Measurements from ENCODE around the gene SLC38A8.

The SLC38A8 gene

GRCh38 chr16:83994087-83994486, 48.5 kb downstream of the SLC38A8 start:
- DNase-seq, result peak; percentile 87

- peak; percentile 39 for DNase-seq
Measured at GRCh38 chr16:83992624-83993023, 50.0 kb downstream of the SLC38A8 start.

GRCh38 chr16:83990492-83990891, 52.1 kb downstream of the SLC38A8 start:
- no peak for DNase-seq

- no peak for DNase-seq
Measured at GRCh38 chr16:83989300-83989699, 53.3 kb downstream of the SLC38A8 start.

GRCh38 chr16:83983491-83983890, 59.1 kb downstream of the SLC38A8 start:
- DNase-seq, result no peak

GRCh38 chr16:83981799-83982198, 60.8 kb downstream of the SLC38A8 start:
- no peak for DNase-seq

GRCh38 chr16:83980794-83981193, 61.8 kb downstream of the SLC38A8 start:
- no peak for DNase-seq

GRCh38 chr16:83979441-83979840, 63.2 kb downstream of the SLC38A8 start:
- no peak for DNase-seq

GRCh38 chr16:83978401-83978904, 64.1 kb downstream of the SLC38A8 start:
- no peak for DNase-seq

GRCh38 chr16:83977056-83977815, 65.4 kb downstream of the SLC38A8 start:
- DNase-seq, result no peak

GRCh38 chr16:83975590-83976260, 66.9 kb downstream of the SLC38A8 start:
- DNase-seq, result no peak

- DNase-seq, result no peak
Measured at GRCh38 chr16:83974475-83974874, 68.1 kb downstream of the SLC38A8 start.

GRCh38 chr16:83973581-83974385, 68.8 kb downstream of the SLC38A8 start:
- no peak for DNase-seq

GRCh38 chr16:83973077-83973476, 69.5 kb downstream of the SLC38A8 start:
- DNase-seq, result no peak

- no peak for DNase-seq
Measured at GRCh38 chr16:83972256-83973008, 70.2 kb downstream of the SLC38A8 start.

GRCh38 chr16:83971165-83972130, 71.1 kb downstream of the SLC38A8 start:
- no peak for DNase-seq

- DNase-seq, result no peak
Measured at GRCh38 chr16:83970430-83970815, 72.2 kb downstream of the SLC38A8 start.

GRCh38 chr16:83969771-83970429, 72.7 kb downstream of the SLC38A8 start:
- DNase-seq, result no peak

GRCh38 chr16:83968891-83969649, 73.5 kb downstream of the SLC38A8 start:
- DNase-seq, result no peak

Data from fibroblast of skin of abdomen (primary cell).